MM.1S (cell line): Measurements from ENCODE around the gene KCTD10.

ENCODE experiments used
- DNase-seq: peaks from one replicate; pipeline ENCODE4 v3.0.0-alpha.2; 2015
- H2AFZ ChIP-seq: fragments of 300-600 bp; sonication (generic); 2 replicates; pipeline ENCODE4 v1.6.0; 2016; ENCODE audit warnings: antibody characterized with exemption, low read length
- H3F3A ChIP-seq: fragments of 300-600 bp; sonication (generic); 2 replicates; pipeline ENCODE4 v1.6.1; 2016; ENCODE audit warnings: mild to moderate bottlenecking, antibody characterized with exemption, low read length, moderate library complexity, mixed read lengths; ENCODE audit not compliant: insufficient read depth
- H3K27ac ChIP-seq: fragments of 300-600 bp; sonication (generic); 2 replicates; pipeline ENCODE4 v1.5.1; 2016; ENCODE audit warnings: mild to moderate bottlenecking, low read length
- H3K27me3 ChIP-seq: fragments of 300-600 bp; sonication (generic); replicated peaks from 2 replicates; pipeline ENCODE4 v1.6.0; 2016; ENCODE audit warnings: low read length; ENCODE audit not compliant: insufficient read depth
- H3K36me3 ChIP-seq: fragments of 300-600 bp; sonication (generic); replicated peaks from 2 replicates; pipeline ENCODE4 v1.6.1; 2016; ENCODE audit warnings: mild to moderate bottlenecking, low read length, mixed read lengths; ENCODE audit not compliant: insufficient read depth
- H3K4me1 ChIP-seq: fragments of 300-600 bp; sonication (generic); 2 replicates; pipeline ENCODE4 v1.6.1; 2016; ENCODE audit warnings: low read length, mixed read lengths
- H3K4me2 ChIP-seq: fragments of 300-600 bp; sonication (generic); 2 replicates; pipeline ENCODE4 v1.6.0; 2016; ENCODE audit warnings: low read depth, low read length
- H3K4me3 ChIP-seq: fragments of 300-600 bp; sonication (generic); 2 replicates; pipeline ENCODE4 v1.5.1; 2016; ENCODE audit warnings: low read length, mixed read lengths
- H3K79me2 ChIP-seq: fragments of 300-600 bp; sonication (generic); 2 replicates; pipeline ENCODE4 v1.6.1; 2016; ENCODE audit warnings: mixed run types, low read length, mixed read lengths
- H3K9ac ChIP-seq: fragments of 300-600 bp; sonication (generic); 2 replicates; pipeline ENCODE4 v1.6.1; 2016; ENCODE audit warnings: low read length, mixed read lengths
- H3K9me2 ChIP-seq: fragments of 300-600 bp; sonication (generic); replicated peaks from 2 replicates; pipeline ENCODE4 v1.6.1; 2016; ENCODE audit warnings: mild to moderate bottlenecking, low read length, mixed read lengths; ENCODE audit not compliant: insufficient read depth
- H3K9me3 ChIP-seq: fragments of 300-600 bp; sonication (generic); replicated peaks from 2 replicates; pipeline ENCODE4 v1.6.1; 2016; ENCODE audit warnings: mild to moderate bottlenecking, low read length, mixed read lengths; ENCODE audit not compliant: insufficient read depth
- H4K20me1 ChIP-seq: fragments of 300-600 bp; sonication (generic); 2 replicates; pipeline ENCODE4 v1.6.1; 2016; ENCODE audit warnings: mild to moderate bottlenecking, low read length, moderate library complexity, mixed read lengths; ENCODE audit not compliant: insufficient read depth
- EZH2 ChIP-seq: fragments of 300-600 bp; sonication (generic); optimal IDR thresholded peaks from 2 replicates; pipeline ENCODE3; 2017; ENCODE audit warnings: low read depth, mild to moderate bottlenecking, antibody characterized with exemption, low read length, mixed read lengths
- EZH2phosphoT487 ChIP-seq: fragments of 300-600 bp; sonication (generic); IDR thresholded peaks from 2 replicates; pipeline ENCODE4 v1.6.1; 2018; ENCODE audit warnings: antibody characterized with exemption, low read length
- TF ChIP-seq, protein P1 (sequence below): fragments of 300-600 bp; sonication (generic); IDR thresholded peaks from 2 replicates; pipeline ENCODE4 v1.5.1; 2016; ENCODE audit warnings: antibody characterized with exemption, low read length, mixed read lengths

KCTD10 gene, protein sequence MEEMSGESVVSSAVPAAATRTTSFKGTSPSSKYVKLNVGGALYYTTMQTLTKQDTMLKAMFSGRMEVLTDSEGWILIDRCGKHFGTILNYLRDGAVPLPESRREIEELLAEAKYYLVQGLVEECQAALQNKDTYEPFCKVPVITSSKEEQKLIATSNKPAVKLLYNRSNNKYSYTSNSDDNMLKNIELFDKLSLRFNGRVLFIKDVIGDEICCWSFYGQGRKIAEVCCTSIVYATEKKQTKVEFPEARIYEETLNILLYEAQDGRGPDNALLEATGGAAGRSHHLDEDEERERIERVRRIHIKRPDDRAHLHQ

GRCh38 chr12:109477185-109477962 is at the start of gene KCTD10, which contains the start of gene UBE3B:
TSS of gene KCTD10 (minus strand) at chr12:109477300. CDS start at chr12:109477262, 38 bp downstream.
TSS of gene UBE3B (plus strand) at chr12:109477634. CDS start at chr12:109483552, 5,918 bp downstream.
- Histone ChIP-seq H3K27ac (peak within 1 kb of the TSS; percentile 67), H4K20me1 (no peaks in the 10 kb centered on the region), H3K4me3 (peak within 1 kb of the TSS; percentile 86), H3K36me3 (no peaks in the 10 kb centered on the region), H3K79me2 (peaks cover 82% of the 10 kb centered on the region), H3K9me3 (no peaks in the 10 kb centered on the region), H3K4me1 (peaks cover 9% of the 10 kb centered on the region), H3K4me2 (peak within 1 kb of the TSS; percentile 69), H3K9ac (peak within 1 kb of the TSS; percentile 92), H3F3A (no peaks in the 10 kb centered on the region), H3K27me3 (no peaks in the 10 kb centered on the region), H2AFZ (peak within 1 kb of the TSS; percentile 92), H3K9me2 (no peaks in the 10 kb centered on the region)
- no peak for TF ChIP-seq EZH2
- TF ChIP-seq, protein P1, sequence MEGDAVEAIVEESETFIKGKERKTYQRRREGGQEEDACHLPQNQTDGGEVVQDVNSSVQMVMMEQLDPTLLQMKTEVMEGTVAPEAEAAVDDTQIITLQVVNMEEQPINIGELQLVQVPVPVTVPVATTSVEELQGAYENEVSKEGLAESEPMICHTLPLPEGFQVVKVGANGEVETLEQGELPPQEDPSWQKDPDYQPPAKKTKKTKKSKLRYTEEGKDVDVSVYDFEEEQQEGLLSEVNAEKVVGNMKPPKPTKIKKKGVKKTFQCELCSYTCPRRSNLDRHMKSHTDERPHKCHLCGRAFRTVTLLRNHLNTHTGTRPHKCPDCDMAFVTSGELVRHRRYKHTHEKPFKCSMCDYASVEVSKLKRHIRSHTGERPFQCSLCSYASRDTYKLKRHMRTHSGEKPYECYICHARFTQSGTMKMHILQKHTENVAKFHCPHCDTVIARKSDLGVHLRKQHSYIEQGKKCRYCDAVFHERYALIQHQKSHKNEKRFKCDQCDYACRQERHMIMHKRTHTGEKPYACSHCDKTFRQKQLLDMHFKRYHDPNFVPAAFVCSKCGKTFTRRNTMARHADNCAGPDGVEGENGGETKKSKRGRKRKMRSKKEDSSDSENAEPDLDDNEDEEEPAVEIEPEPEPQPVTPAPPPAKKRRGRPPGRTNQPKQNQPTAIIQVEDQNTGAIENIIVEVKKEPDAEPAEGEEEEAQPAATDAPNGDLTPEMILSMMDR: no peak
- DNase-seq: peak; percentile 87

DNA sequence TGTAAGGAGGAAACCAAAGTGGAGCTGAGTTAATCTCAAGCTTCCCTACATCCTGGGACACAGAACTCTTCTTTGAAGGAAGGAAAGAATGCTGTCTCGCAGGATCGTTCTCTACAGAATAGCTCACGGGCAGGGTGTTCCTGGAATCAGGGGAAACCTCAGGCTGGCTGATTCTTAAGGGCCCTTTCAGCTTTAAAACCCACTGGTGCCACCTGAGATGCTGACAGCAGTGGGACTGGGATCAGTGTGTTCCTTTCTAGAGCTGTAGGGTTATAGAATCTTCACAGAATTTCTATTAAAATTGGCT is 48.1 kb upstream of the KCTD10 start:
- TF ChIP-seq EZH2 (no peak), EZH2phosphoT487 (no peak)
- TF ChIP-seq, protein P1: no peak
- Histone ChIP-seq H3K4me3 (no peak overlapping the region), H3K4me2 (no peak overlapping the region), H3K27me3 (no peaks in the 10 kb centered on the region), H3K27ac (no peak overlapping the region), H3K9me3 (no peaks in the 10 kb centered on the region), H2AFZ (no peak overlapping the region), H4K20me1 (no peaks in the 10 kb centered on the region), H3K4me1 (no peaks in the 10 kb centered on the region), H3K9ac (no peak overlapping the region), H3K79me2 (no peaks in the 10 kb centered on the region), H3F3A (no peaks in the 10 kb centered on the region), H3K36me3 (no peaks in the 10 kb centered on the region), H3K9me2 (no peaks in the 10 kb centered on the region)
- no peak for DNase-seq

DNA sequence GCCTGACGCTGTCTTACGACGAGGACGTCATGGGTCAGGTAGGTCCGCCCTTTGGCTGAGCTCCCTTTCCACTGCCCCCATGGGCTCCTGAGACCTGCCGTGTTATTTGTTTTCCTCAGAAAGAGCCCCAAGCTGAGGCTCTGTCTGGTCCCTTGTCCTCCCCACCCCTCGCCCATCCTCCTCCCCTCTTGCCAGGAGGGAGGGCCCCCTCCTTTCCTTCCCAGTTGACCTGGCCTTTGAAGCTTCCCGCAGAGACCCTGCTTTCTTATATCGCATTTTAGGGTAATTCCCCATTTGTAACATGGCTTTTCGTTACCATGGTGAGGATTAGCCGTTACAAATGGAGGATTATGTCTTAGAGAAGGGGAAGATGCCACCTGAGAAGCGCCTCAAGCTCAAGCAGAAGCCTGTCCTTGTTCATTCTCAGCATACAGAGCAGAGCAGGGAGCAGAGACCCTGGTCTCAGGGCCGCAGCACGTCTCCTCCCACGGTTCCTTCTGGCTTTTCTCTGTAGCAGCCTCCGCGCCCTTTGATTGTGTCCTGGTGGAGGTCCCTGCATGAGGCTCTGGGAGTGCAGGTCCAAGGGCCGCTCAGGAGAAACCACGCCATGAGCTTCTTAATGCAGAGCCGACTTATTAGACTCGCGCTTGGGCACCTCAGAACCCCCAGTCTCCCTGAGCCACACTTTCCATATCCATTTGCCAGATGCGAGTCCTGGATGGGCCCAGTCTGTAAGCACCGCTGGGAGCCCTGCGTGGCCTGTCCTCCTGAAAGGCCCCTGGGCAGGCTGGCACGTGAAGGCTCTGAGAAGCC is 47.6 kb upstream of the KCTD10 start:
- no peak for TF ChIP-seq EZH2
- TF ChIP-seq, protein P1: no peak
- no peak for TF ChIP-seq EZH2phosphoT487
- H3F3A ChIP-seq: no peaks in the 10 kb centered on the region
- no peaks in the 10 kb centered on the region for H3K9me3 ChIP-seq
- no peaks in the 10 kb centered on the region for H3K36me3 ChIP-seq
- no peaks in the 10 kb centered on the region for H3K9me2 ChIP-seq
- no peaks in the 10 kb centered on the region for H4K20me1 ChIP-seq
- H3K79me2 ChIP-seq: no peaks in the 10 kb centered on the region
- H3K4me3 ChIP-seq: no peak overlapping the region
- H3K4me2 ChIP-seq: no peak overlapping the region
- H3K27me3 ChIP-seq: no peaks in the 10 kb centered on the region
- DNase-seq: no peak
- no peaks in the 10 kb centered on the region for H3K4me1 ChIP-seq
- H3K27ac ChIP-seq: no peak overlapping the region
- no peak overlapping the region for H2AFZ ChIP-seq
- H3K9ac ChIP-seq: no peak overlapping the region
